GM18520 (cell line): ENCODE data around the gene SSH2.
"Not testable (repeated sequence)": the region's sequence is repeated elsewhere in the genome, so short reads cannot be mapped to it uniquely, and the experiment has no call there.

Experiments used
- ATAC-seq: cut with Tn5 transposase; IDR thresholded peaks from one replicate; pipeline ENCODE4 v1.9.1; 2021; ENCODE audit not compliant: unreplicated experiment

The SSH2 gene

DNA sequence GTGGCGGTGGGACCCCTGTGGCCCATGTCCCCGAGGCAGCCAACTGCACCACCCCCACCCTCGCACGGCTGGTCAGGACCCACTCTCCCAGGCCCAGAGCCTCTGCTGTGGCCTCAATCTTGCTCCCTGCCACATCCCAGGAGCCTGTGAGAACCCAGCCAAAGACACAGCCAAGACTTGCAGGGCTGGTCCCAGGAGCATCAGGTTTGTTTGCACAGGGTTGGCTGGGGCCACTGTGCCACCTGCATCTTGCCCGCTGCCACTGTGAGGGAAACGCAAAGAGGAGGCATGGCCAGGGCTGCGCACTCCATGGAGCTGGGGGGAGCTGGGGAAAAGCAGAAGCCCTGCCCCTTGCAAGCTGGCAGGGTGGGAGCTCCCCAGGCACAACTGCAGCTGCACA lies 92.5 kb downstream of the SSH2 start:
- no peak for ATAC-seq

DNA sequence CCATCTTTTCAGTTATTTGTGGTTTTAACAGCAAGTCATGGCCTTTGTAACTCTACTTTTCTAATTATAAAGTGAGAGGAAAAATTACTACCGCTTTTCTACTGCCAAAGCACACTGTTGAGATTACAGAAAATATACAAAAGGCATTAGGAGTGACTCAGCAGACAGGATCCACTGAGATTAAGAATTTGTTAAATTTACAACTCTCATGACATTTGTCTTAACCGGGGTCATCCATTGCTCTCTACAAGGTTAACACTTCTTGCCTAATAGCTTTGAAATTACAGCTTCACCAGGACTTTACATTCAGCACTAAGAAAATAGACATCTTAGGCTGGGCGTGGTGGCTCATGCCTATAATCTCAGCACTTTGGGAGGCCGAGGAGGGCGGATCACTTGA lies 93.4 kb downstream of the SSH2 start:
- no peak for ATAC-seq

DNA sequence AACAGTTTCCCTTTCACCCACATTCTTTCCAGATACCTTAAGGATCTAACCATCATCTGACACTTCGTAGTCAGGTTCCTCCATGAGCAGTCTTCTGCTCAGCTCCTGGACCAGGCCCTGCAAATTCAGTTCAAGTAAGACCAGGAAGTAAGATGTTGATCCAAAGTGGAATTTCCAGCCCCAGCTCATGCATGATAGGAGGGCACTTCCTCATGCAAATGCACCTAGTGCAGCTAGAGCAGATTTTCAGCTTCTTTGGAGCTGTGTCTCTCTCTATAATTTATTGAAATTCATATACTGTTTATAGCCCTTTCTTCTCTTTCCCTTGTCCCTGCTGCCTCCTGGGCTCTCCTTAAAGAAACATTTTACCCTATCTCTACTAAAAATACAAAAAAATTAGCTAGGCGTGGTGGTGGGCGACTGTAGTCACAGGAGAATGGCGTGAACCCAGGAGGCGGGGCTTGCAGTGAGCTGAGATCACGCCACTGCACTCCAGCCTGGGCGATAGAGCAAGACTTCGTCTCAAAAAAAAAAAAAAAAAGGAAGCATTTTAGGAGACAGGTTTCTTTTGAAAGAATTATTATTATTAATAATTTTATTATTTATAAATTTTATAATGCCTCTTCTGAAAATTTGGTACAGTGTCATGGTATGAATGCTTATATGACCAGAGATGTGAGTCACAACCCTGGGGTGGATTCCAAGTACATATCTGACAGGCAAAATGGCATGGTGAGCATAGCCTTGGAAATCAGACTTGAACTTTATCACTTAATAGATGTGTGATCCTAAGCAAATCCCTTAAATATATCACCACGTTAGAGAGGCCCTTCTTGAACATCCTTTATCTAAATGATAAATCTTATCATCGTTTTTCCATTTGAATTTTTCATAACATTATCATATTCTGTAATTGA lies 94.3 kb downstream of the SSH2 start:
- no peak for ATAC-seq

DNA sequence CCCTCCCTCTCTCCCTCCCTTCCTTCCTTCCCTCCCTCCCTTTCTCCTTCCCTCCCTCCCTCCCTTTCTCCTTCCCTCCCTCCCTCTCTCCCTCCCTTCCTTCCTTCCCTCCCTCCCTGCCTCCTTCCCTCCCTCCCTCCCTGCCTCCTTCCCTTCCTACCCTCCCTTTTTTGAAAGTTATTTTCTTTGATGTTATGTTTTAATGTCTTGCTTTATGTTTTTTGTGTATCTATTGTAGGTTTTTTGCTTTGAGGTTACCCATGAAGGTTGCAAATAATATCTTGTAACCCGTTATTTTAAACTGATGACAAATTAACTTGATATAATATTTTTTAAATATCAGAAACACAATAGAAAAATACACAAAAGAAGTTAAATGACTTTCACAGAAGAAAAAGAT lies 96.2 kb downstream of the SSH2 start:
- no peak for ATAC-seq

DNA sequence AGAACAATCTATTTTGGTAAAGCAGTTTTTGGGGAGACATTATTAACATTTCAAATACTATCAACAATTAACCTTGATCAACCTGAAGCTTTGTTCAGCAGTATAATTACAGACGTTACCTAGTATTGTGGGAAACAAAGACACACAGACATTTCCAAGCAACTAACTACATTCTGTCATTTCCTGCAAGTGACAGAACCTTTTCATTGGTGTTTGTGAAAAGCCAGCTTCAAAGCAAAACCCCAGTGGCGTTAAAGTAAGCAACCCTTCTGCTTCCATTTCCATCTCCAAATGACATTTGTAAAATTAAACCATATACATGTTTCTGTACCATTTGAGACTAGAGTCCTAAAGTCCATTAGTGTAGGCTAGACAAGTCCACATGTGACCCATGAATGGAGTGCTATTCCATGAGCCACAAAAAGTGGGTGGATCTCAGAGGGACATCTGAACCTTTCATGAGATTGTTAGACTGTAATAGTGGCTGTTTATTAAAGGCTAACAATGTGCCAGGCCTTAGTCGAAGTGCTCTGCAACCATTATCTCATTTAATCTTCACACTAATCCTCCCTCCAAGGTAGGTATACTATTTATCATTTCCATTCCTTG lies 101.2 kb downstream of the SSH2 start:
- ATAC-seq: no peak

DNA sequence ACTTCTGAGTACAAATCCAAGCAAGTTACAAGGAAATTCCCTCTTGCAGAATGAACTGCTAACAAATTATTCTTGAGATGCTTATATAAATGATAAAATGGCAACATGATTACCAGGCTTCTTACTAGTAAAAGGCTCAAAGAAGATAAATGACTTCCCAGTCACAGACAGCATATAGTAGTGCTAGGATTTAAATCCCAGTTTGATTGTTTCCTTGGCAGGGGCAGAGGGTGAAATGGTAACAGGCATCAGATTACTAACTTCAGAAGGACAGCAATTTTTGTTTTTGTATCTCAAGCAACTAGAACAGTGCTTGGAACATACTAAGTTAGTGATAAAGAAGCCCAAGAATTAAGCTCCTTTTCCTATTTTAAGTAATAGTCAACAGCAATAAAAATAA lies 102.8 kb downstream of the SSH2 start:
- no peak for ATAC-seq

DNA sequence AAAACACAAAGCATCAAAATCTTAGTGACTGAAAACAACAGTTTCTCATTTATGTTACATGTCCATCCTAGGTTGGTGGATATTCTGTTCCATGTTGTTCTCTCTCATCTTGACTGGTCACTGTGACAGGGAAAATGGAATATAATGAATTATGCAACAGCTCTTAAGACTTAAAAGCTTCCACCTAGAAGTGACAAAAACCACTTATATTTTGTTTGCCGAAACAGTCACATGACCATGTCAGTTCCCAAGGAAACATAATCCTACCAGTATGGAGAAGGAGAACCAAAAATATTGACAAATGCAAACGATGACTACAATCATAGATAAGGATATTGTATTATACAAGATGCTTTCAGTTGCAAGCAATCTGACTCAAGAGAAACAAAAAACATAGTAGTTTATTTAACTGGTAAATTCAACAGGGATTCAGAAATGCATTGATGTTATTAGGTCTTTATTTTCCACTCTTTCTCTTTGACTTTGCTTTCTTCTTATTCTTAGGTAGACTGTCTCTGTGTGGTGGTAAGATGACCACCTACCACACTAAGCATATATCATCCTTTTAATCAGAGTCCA lies 103.8 kb downstream of the SSH2 start:
- no peak for ATAC-seq

DNA sequence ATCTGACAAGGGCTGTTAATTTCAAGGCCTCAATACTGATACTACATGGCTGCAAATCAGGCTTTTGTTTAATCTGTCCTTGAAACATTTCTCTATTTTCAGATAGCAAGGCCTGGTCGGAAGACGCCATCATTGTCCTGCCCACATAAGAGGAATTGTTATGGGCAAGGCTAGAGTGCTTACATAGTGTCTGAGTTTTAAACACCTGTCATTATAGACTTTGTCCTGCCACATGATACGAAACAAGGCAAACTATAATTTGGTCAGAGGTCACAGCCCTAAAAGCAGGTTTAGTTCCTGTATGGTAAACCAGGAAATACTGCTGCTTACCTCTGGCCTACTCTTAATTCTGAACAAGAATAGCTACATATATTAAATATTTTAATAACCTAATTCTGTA lies 104.4 kb downstream of the SSH2 start:
- ATAC-seq: no peak

DNA sequence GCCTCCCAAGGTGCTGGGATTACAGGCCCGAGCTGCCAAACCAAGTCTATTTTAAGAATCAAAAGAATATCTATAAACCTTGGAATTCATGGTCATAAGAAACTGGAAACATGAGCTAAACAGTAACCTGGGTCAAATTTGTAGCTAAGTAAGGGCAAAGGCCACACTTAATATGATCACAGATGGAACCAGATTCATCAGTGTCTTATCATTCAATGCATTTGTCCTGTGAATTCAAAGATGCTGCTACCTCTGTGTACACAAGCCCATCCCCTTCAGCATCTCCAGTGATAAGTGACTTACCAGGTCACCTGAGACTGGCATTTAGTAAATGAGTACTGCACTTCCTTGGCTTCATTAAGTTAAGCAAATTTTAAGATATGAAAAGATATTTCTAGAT lies 108.1 kb downstream of the SSH2 start:
- ATAC-seq: no peak

DNA sequence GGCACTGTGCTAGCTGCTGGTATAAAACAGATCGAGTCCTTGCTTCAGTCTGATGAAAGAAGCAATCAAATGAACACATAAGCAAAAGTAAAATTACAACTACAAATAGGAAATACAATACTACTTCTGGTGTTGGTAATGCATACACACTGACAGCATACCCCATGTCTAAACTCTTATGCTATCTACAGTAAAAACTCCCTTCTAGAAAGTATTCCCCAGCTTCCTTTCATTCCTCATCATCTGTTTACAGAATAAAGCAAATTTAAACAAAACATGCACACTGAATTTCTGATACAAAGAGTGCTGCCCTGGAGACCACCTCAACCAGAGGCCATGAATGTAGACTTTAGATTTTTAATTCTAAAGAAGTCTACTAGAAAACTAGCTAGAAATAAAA lies 109.6 kb downstream of the SSH2 start:
- ATAC-seq: no peak

DNA sequence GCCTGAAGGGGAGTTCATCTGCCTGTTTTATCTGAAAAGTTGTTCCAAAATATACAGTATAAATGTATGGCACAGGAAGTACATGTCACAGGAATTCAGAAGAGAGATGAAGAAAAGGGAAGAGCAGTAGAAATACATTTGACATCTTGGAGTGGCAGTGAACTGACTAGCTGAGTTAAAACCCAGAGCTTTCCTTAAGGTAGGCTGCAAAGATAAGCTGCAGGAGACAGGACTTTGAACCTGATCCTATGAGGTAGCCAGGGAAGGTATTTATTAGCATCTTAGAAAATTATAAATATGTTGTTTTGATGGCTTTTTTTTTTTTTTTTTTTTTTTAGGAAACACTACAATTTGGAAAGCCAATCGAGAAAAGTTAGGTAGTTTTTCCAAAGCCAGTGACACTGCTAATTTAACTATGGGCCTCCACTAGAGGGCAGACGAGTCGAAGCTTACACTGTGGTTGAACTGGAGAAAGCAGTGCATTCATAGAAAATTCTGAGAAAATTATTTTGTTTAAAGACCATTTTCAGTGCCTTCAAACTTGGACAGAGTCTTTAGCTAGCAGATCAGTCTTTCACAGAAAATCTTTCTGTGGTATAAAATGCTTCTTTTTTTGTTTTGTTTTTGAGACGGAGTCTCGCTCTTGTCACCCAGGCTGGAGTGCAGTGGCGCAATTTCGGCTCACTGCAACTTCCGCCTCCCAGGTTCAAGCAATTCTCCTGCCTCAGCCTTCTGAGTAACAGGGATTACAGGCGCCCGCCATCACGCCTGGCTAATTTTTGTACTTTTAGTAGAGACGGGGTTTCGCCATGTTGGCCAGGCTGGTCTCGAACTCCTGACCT lies 122.3 kb downstream of the SSH2 start:
- no peak for ATAC-seq

DNA sequence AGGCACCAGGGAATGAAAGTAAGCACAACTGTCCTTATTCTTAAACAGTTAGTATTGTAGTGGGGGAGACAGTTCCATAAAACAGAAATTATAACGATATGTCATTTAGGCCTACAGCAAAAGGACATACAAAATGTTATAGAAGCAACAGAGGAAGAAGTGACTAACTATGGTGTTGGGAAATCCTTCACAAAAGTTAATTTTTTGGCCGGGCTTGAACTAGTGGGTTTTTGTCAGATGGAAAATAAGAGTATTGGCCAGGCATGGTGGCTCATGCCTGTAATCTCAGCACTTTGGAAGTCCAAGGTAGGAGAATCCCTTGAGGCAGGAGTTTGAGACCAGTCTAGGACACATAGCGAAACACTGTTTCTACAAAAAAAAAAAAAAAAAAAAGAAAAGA lies 127.8 kb downstream of the SSH2 start:
- no peak for ATAC-seq

DNA sequence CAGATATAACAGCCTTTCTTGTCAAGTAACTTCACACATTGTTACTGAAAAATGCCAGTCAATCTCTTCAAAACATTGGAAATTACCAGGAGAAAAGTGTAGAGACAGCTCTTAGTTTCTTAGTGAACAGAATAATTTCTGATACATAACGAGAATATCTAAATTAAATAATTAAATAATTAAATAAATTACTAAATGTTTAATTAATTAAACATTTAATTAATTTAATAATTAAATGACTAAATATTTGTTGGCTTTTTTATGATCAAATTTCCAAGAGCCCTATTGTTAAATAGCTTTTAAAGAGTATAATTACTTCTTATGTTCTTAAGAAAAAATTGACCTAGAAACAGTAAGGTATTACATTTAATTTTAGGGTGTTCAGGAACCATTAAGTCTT lies 129.6 kb downstream of the SSH2 start:
- ATAC-seq: no peak

DNA sequence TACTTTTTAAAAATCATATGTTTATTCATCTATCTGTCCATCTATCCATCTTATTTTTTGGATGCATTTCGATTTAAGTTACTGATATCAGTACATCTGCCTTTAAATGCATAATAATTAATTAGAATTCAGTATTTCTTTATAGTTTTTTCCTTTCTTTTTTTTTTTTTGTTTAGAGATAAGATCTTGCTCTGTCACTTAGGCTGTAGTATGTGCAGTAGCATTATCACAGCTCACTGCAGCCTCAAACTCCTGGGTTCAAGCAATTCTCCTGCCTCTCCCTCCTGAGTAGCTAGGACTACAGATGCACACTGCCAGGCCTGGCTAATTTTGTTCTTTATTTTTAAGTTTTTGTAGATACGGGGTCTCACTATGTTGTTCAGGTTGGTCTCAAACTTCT lies 133.4 kb downstream of the SSH2 start:
- ATAC-seq: no peak

DNA sequence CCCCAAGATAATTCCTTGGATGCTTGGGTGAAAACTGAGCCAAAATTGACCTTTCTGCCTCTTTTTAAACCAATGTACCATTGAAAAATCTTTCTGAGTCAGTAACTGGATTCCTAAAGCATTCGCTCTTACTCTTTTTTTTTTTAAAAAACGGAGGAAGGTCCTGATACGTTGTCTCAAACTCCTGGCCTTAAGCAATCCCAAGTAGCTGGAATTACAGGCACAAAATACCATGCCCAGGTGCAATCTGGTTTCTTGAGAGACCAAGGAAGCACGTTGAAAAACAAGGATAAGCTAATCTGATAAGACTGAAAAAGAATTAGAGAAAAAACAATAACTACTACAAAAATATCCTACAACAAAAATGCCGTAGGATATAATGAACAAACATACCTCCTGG lies 136.5 kb downstream of the SSH2 start:
- no peak for ATAC-seq

DNA sequence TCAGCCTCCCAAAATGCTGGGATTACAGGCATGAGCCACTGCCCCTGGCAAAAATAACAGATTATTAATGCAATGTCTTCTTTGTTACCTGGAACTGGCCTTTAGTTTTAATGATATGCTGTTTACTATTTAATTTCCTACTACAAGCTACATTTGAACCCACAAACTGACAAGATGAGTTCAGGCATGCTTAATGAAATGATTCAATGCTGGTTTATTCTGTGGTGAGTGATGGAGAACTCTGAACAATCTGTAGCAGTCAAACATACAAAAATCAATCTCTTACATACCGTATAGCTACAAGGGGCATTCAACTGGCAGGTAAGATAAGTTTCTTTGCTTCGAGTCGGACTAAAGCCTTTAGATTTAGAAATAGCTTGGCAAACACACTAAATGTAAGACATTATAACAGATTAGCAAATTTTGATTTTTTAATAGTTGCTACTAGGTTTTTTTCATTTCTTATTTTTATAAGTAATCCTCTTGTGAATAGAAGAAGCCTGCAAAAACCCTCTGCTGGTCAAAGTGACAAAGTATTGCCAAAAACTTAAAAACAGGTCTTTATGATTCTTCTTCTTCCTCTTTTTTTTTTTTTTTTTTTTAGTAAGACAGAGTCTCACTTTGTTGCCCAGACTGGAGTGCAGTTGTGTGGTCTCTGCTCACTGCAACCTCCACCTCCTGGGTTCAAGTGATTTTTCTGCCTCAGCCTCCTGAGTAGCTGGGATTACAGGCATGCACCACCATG lies 138.5 kb downstream of the SSH2 start:
- no peak for ATAC-seq

DNA sequence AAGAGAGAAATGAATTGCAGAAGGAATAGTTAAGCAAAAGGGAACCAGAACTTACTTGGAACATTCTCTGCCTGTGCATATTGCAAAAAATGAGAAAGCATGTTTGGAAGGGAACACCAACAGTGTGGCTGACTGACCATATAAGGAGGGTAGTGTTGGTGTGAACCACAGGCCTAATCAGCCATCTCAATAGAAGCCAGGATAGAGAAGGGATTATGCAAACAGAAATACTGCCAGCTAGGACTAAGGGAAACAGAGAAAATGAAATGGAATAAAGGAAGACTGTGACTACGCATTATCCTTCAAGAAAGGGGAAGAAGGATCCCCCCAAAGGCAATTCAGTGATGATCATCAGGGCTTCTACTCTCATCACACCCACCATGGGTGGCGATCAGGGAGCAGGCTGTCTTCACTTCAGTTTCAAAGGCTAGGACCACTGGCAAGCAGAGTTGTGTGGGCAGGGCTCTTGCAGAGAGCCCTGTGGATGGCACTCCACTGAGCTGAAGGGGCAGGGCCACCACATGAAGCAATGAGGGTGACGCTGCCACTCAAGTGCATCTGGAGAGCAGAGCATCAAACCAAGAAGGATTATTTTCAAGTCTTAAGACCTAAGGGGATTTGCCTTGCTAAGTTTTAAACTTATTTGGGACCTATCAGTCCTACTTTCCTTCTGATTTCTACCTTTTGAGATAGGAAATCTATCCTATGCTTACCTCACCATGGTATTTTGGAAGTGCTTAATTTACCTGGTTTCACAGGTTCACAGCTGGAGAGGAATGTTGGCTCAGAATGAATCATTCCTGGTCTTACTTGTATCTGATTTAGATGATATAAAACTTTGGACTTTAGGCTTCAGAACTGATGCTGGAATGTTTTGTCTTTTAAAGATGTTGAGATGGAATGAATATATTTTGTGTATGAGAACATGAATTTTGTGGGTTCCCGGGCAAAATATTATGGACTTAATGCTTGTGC lies 140.5 kb downstream of the SSH2 start:
- ATAC-seq: no peak

DNA sequence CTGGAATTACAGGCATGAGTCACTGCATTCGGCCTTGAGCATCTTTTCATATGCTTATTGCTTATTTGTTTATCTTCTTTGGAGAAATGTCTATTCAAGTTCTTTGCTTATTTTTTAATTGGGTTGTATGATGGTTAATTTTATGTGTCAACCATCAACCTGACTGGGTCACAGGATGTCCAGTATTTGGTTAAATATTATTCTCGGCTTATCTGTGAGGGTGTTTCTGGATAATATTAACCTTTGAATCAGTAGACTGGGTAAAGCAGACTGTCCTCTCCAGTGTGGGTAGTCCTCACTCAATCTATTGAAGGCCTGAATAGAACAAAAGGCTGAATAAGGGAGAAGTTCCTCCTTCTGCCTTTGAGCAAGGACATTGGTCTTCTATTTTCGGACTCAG lies 142.0 kb downstream of the SSH2 start:
- no peak for ATAC-seq

DNA sequence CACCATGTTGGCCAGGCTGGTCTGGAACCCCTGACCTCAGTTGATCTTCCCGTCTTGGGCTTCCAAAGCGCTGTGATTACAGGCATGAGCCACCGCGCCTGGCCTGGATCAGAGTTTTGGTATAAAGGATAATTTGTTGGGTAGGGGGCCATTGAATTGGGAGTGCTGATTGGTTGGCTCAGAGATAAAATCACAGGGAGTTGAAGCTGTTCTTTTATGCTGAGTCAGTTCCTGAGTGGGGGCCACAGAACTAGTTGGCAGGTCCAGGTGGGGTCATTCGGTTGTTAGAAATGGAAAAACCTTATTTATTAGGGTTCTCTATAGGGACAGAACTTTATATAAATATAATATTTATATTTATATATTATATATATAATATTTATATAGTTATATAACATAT lies 147.1 kb downstream of the SSH2 start:
- no peak for ATAC-seq

DNA sequence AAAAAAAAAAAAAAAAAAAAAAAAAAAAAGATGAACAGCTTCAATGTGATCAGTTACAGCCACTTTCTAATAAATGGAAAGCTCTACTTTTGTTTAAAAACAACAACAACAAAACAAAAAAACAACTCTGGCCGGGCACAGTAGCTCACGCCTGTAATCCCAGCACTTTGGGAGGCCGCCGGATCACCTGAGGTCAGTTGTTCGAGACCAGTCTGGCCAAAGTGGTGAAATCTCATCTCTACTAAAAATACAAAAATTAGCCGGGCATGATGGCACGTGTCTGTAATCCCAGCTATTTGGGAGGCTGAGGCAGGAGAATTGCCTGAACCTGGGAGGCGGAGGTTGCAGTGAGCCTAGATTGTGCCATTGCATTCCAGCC lies 150.2 kb downstream of the SSH2 start:
- not testable (repeated sequence) for ATAC-seq
